ENCODE measurements around the gene PGGHG.

DNA sequence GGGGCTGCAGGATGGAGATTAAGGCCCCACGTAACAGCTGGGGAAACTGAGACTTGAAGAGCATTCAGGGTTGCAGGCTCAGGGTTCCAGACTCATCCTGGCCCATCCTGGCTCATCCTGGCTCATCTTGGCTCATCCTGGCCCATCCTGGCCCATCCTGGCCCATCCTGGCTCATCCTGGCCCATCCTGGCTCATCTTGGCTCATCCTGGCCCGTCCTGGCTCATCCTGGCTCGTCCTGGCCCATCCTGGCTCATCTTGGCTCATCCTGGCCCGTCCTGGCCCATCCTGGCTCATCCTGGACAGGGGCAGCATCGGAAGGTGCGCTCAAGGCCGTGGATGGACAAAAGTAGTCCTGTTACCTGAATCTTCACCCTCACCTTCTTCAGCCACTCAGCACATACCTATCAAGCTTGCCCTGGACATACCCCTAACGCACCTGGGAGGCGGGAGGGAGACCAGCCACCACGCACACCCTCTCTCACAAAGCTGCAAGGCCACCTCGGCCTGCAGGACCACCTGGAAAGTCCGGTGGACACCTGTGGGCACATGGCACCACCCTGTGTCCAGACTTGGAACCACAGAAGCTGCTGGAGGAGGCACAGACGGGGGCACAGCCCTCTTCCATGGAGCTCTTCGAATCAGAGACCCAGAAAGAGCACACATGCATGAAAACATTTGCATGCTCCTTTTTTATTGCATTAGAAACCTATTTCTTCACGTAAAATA lies 31.0 kb upstream of the PGGHG start:
- TF ChIP-seq, protein P1, sequence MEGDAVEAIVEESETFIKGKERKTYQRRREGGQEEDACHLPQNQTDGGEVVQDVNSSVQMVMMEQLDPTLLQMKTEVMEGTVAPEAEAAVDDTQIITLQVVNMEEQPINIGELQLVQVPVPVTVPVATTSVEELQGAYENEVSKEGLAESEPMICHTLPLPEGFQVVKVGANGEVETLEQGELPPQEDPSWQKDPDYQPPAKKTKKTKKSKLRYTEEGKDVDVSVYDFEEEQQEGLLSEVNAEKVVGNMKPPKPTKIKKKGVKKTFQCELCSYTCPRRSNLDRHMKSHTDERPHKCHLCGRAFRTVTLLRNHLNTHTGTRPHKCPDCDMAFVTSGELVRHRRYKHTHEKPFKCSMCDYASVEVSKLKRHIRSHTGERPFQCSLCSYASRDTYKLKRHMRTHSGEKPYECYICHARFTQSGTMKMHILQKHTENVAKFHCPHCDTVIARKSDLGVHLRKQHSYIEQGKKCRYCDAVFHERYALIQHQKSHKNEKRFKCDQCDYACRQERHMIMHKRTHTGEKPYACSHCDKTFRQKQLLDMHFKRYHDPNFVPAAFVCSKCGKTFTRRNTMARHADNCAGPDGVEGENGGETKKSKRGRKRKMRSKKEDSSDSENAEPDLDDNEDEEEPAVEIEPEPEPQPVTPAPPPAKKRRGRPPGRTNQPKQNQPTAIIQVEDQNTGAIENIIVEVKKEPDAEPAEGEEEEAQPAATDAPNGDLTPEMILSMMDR (conservative IDR thresholded peaks at IDR 0.05 in 1 of 2, IDR thresholded peaks at IDR 0.05 in 1 of 2; ENCODE audit: extremely low read depth in 1 of 2, insufficient read depth in 1 of 2, low read depth in 1 of 2, low read length in 2 of 2) = peak; percentile 5 to 37
- TF ChIP-seq EZH2 (IDR thresholded peaks at IDR 0.05; ENCODE audit: borderline replicate concordance, low read length) = no peak
